Nucleus accumbens (tissue), 56 donors: ENCODE data around the gene POU2AF1.
"Not testable (repeated sequence)": the region's sequence is repeated elsewhere in the genome, so short reads cannot be mapped to it uniquely, and the experiment has no call there.

ENCODE experiments used
- DNase-seq, 56 donors: peaks; one replicate each; lab custom pipeline; 2025; lab: John Stamatoyannopoulos, UW

POU2AF1 gene

GRCh38 chr11:111326824-111327223 lies 52.3 kb downstream of the POU2AF1 start:
- no peak for DNase-seq

GRCh38 chr11:111325259-111325658 lies 53.8 kb downstream of the POU2AF1 start:
- no peak for DNase-seq

GRCh38 chr11:111324277-111324720 lies 54.8 kb downstream of the POU2AF1 start:
- peak in 1 of 56 donors; percentile 12 for DNase-seq

GRCh38 chr11:111322534-111322933 lies 56.5 kb downstream of the POU2AF1 start:
- no peak for DNase-seq

GRCh38 chr11:111320728-111321568 lies 58.1 kb downstream of the POU2AF1 start:
- no peak for DNase-seq

- not testable (repeated sequence) for DNase-seq
These were observed 58.9 kb downstream of the POU2AF1 start for GRCh38 chr11:111320199-111320598.

GRCh38 chr11:111319296-111319695 lies 59.8 kb downstream of the POU2AF1 start:
- no peak for DNase-seq

- no peak for DNase-seq
These were observed 67.0 kb downstream of the POU2AF1 start for GRCh38 chr11:111312076-111312475.

- DNase-seq: no peak
These were observed 68.4 kb downstream of the POU2AF1 start for GRCh38 chr11:111310723-111311122.

- no peak for DNase-seq
These were observed 69.0 kb downstream of the POU2AF1 start for GRCh38 chr11:111310088-111310487.

GRCh38 chr11:111309215-111309915 lies 69.7 kb downstream of the POU2AF1 start:
- no peak for DNase-seq

- DNase-seq: no peak
These were observed 70.9 kb downstream of the POU2AF1 start for GRCh38 chr11:111308140-111308539.

GRCh38 chr11:111307472-111308108 lies 71.5 kb downstream of the POU2AF1 start:
- DNase-seq: no peak

- DNase-seq: no peak
These were observed 72.8 kb downstream of the POU2AF1 start for GRCh38 chr11:111306321-111306720.

GRCh38 chr11:111305876-111306275 lies 73.2 kb downstream of the POU2AF1 start:
- no peak for DNase-seq

GRCh38 chr11:111305162-111305802 lies 73.8 kb downstream of the POU2AF1 start:
- no peak for DNase-seq

GRCh38 chr11:111303461-111303860 lies 75.6 kb downstream of the POU2AF1 start:
- no peak for DNase-seq

- DNase-seq: no peak
These were observed 76.8 kb downstream of the POU2AF1 start for GRCh38 chr11:111302298-111302697.
